Measurements from ENCODE around the gene RERE. TPM values are rescaled to one million over a fixed set of nuclear protein-coding genes. Genes with fewer than 3 reads are reported as not detected.

The RERE gene
- total RNA-seq, 1 donor from 2014 or later = 124 TPM

- H3K9me3 Mint-ChIP-seq (ENCODE audit: unreplicated experiment) = no peaks in the 10 kb centered on the region
- no peaks in the 10 kb centered on the region for H3K27me3 Mint-ChIP-seq (ENCODE audit: low read depth, unreplicated experiment)
- no peak for DNase-seq (ENCODE audit: low read depth)
- H4K20me1 ChIP-seq (ENCODE audit: insufficient read depth, low read length) = peaks cover 10% of the 10 kb centered on the region
- H3K4me2 ChIP-seq (ENCODE audit: low read length) = no peak overlapping the region
- peaks cover 15% of the 10 kb centered on the region for H3K79me2 ChIP-seq (ENCODE audit: insufficient read depth, low read length)
- H3K36me3 ChIP-seq (ENCODE audit: insufficient read depth, low read length) = no peaks in the 10 kb centered on the region
- no peaks in the 10 kb centered on the region for H3K9me3 ChIP-seq (ENCODE audit: insufficient read depth, low read depth, low read length)
- H3K36me3 Mint-ChIP-seq (ENCODE audit: low read depth, unreplicated experiment) = peaks cover 10% of the 10 kb centered on the region
- TF ChIP-seq CTCF (IDR thresholded peaks at IDR 0.05; ENCODE audit: insufficient read depth, low read depth, low read length) (no peak), EZH2 (IDR thresholded peaks at IDR 0.05; ENCODE audit: insufficient read depth, low read length) (no peak)
- peaks cover 8% of the 10 kb centered on the region for H3K4me1 ChIP-seq (ENCODE audit: insufficient read depth, low read length)
- no peak for FAIRE-seq
- H3K9ac ChIP-seq (ENCODE audit: low read length) = no peak overlapping the region
- no peak overlapping the region for H3K27ac ChIP-seq (ENCODE audit: low read depth, low read length)
- H2AFZ ChIP-seq (ENCODE audit: low read depth, low read length) = no peak overlapping the region
- H3K27ac Mint-ChIP-seq (ENCODE audit: unreplicated experiment) = no peak overlapping the region
- no peak overlapping the region for H3K4me3 Mint-ChIP-seq (ENCODE audit: unreplicated experiment)
- H3K4me3 ChIP-seq (ENCODE audit: insufficient read depth, low read depth, low read length) = no peak overlapping the region
- H3K27me3 ChIP-seq (ENCODE audit: insufficient read depth, low read length) = no peaks in the 10 kb centered on the region
- H3K4me1 Mint-ChIP-seq (ENCODE audit: low read depth, unreplicated experiment) = peaks cover 20% of the 10 kb centered on the region
These were observed 261.9 kb downstream of the RERE start for GRCh38 chr1:8555582-8555981.

GRCh38 chr1:8554956-8555534 is 262.4 kb downstream of the RERE start:
- peak; percentile 44 for DNase-seq (ENCODE audit: low read depth)
- peaks cover 18% of the 10 kb centered on the region for H3K4me1 Mint-ChIP-seq (ENCODE audit: low read depth, unreplicated experiment)
- H3K4me1 ChIP-seq (ENCODE audit: insufficient read depth, low read length) = peaks cover 8% of the 10 kb centered on the region
- no peak overlapping the region for H2AFZ ChIP-seq (ENCODE audit: low read depth, low read length)
- peaks cover 12% of the 10 kb centered on the region for H3K36me3 Mint-ChIP-seq (ENCODE audit: low read depth, unreplicated experiment)
- no peaks in the 10 kb centered on the region for H3K27me3 ChIP-seq (ENCODE audit: insufficient read depth, low read length)
- TF ChIP-seq CTCF (IDR thresholded peaks at IDR 0.05; ENCODE audit: insufficient read depth, low read depth, low read length) = no peak
- TF ChIP-seq EZH2 (IDR thresholded peaks at IDR 0.05; ENCODE audit: insufficient read depth, low read length) = no peak
- H3K4me2 ChIP-seq (ENCODE audit: low read length) = no peak overlapping the region
- no peaks in the 10 kb centered on the region for H3K9me3 Mint-ChIP-seq (ENCODE audit: unreplicated experiment)
- H3K27me3 Mint-ChIP-seq (ENCODE audit: low read depth, unreplicated experiment) = no peaks in the 10 kb centered on the region
- no peak overlapping the region for H3K4me3 Mint-ChIP-seq (ENCODE audit: unreplicated experiment)
- peaks cover 9% of the 10 kb centered on the region for H4K20me1 ChIP-seq (ENCODE audit: insufficient read depth, low read length)
- H3K4me3 ChIP-seq (ENCODE audit: insufficient read depth, low read depth, low read length) = no peak overlapping the region
- no peaks in the 10 kb centered on the region for H3K9me3 ChIP-seq (ENCODE audit: insufficient read depth, low read depth, low read length)
- no peak overlapping the region for H3K9ac ChIP-seq (ENCODE audit: low read length)
- peaks cover 11% of the 10 kb centered on the region for H3K79me2 ChIP-seq (ENCODE audit: insufficient read depth, low read length)
- no peak overlapping the region for H3K27ac ChIP-seq (ENCODE audit: low read depth, low read length)
- FAIRE-seq = no peak
- H3K36me3 ChIP-seq (ENCODE audit: insufficient read depth, low read length) = no peaks in the 10 kb centered on the region
- peak overlapping the region; percentile 89 for H3K27ac Mint-ChIP-seq (ENCODE audit: unreplicated experiment)

- peaks cover 8% of the 10 kb centered on the region for H3K4me1 ChIP-seq (ENCODE audit: insufficient read depth, low read length)
- H3K36me3 Mint-ChIP-seq (ENCODE audit: low read depth, unreplicated experiment) = peaks cover 12% of the 10 kb centered on the region
- H3K4me2 ChIP-seq (ENCODE audit: low read length) = no peak overlapping the region
- peaks cover 13% of the 10 kb centered on the region for H4K20me1 ChIP-seq (ENCODE audit: insufficient read depth, low read length)
- no peak for TF ChIP-seq CTCF (IDR thresholded peaks at IDR 0.05; ENCODE audit: insufficient read depth, low read depth, low read length)
- TF ChIP-seq EZH2 (IDR thresholded peaks at IDR 0.05; ENCODE audit: insufficient read depth, low read length) = no peak
- peaks cover 13% of the 10 kb centered on the region for H3K4me1 Mint-ChIP-seq (ENCODE audit: low read depth, unreplicated experiment)
- H3K27me3 Mint-ChIP-seq (ENCODE audit: low read depth, unreplicated experiment) = no peaks in the 10 kb centered on the region
- peaks cover 11% of the 10 kb centered on the region for H3K79me2 ChIP-seq (ENCODE audit: insufficient read depth, low read length)
- no peaks in the 10 kb centered on the region for H3K36me3 ChIP-seq (ENCODE audit: insufficient read depth, low read length)
- no peak overlapping the region for H2AFZ ChIP-seq (ENCODE audit: low read depth, low read length)
- no peak overlapping the region for H3K4me3 ChIP-seq (ENCODE audit: insufficient read depth, low read depth, low read length)
- H3K27me3 ChIP-seq (ENCODE audit: insufficient read depth, low read length) = no peaks in the 10 kb centered on the region
- no peaks in the 10 kb centered on the region for H3K9me3 Mint-ChIP-seq (ENCODE audit: unreplicated experiment)
- FAIRE-seq (no peak), DNase-seq (ENCODE audit: low read depth) (no peak)
- H3K27ac Mint-ChIP-seq (ENCODE audit: unreplicated experiment) = peak overlapping the region; percentile 13
- H3K4me3 Mint-ChIP-seq (ENCODE audit: unreplicated experiment) = no peak overlapping the region
- no peak overlapping the region for H3K27ac ChIP-seq (ENCODE audit: low read depth, low read length)
- no peaks in the 10 kb centered on the region for H3K9me3 ChIP-seq (ENCODE audit: insufficient read depth, low read depth, low read length)
- no peak overlapping the region for H3K9ac ChIP-seq (ENCODE audit: low read length)
These were observed 264.5 kb downstream of the RERE start for GRCh38 chr1:8552820-8553397.
